NB4 (cell line): ENCODE measurements around the gene TMPRSS6.

Experiments
- DNase-seq: peaks from one replicate; pipeline ENCODE4 v3.0.0; 2010; ENCODE audit warnings: low read depth
- H3K4me3 ChIP-seq: one replicate; pipeline ENCODE4 v1.5.1; 2011; ENCODE audit warnings: mild to moderate bottlenecking, low read depth, low read length, moderate library complexity
- CTCF ChIP-seq: IDR thresholded peaks from one replicate; pipeline ENCODE4 v1.5.1; 2012; ENCODE audit warnings: low read depth, low read length
- MAX ChIP-seq: IDR thresholded peaks from 2 replicates; pipeline ENCODE4 v1.6.1; 2011; ENCODE audit warnings: low read depth, low read length
- MYC ChIP-seq: IDR thresholded peaks from 2 replicates; pipeline ENCODE4 v1.6.1; 2011; ENCODE audit warnings: low read depth, low read length
- POLR2A ChIP-seq: IDR thresholded peaks from 2 replicates; pipeline ENCODE4 v1.6.1; 2011; ENCODE audit warnings: mild to moderate bottlenecking; ENCODE audit not compliant: insufficient read length; ENCODE audit errors: extremely low read depth

TMPRSS6 gene

DNA sequence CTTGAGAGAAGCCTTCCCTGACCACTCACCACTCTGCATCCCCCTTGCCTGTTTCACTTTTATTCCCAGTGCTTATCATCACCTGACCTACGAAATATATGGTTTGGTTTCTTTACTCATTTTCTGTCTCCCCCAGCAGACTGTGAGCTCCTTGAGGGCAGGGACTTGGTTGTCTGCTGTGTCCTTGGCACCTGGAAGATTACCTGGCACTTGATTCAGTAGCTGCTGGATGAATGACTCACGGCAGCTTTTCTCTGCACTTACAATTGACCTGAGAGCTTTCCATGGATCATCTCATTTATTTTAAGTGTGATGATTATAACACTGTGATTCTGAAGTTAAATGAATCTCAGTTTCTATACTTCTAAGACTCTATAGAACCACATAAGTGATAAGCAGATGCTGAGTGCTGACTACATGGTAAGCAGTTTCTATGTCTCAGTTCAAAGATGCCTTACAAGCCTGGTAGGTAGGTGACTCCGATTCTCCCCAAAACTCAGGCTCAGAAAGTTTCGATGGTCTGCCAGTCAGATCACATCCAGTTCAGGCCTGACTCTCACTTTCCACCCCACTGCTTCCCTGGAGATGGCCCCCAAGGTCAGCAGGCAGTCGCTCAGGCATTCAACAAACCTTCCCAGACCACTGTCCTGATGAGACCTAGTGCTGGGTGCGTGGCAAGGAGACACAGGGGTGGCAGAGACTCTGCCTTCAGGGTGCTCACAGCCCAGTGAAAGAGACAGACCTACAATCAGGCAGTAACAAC, 28.6 kb upstream of the TMPRSS6 start:
- DNase-seq: no peak
- TF ChIP-seq CTCF (no peak), POLR2A (no peak), MAX (no peak), MYC (no peak)
- no peak overlapping the region for H3K4me3 ChIP-seq

GRCh38 chr22:37137131-37137530, 27.6 kb upstream of the TMPRSS6 start:
- H3K4me3 ChIP-seq: no peak overlapping the region
- TF ChIP-seq POLR2A: no peak
- TF ChIP-seq MYC: no peak
- TF ChIP-seq MAX: no peak
- TF ChIP-seq CTCF: no peak
- DNase-seq: no peak

- H3K4me3 ChIP-seq: no peak overlapping the region
- no peak for TF ChIP-seq POLR2A
- TF ChIP-seq MYC: no peak
- no peak for TF ChIP-seq CTCF
- TF ChIP-seq MAX: no peak
- no peak for DNase-seq
Measured at GRCh38 chr22:37135023-37135422, 25.5 kb upstream of the TMPRSS6 start.

DNA sequence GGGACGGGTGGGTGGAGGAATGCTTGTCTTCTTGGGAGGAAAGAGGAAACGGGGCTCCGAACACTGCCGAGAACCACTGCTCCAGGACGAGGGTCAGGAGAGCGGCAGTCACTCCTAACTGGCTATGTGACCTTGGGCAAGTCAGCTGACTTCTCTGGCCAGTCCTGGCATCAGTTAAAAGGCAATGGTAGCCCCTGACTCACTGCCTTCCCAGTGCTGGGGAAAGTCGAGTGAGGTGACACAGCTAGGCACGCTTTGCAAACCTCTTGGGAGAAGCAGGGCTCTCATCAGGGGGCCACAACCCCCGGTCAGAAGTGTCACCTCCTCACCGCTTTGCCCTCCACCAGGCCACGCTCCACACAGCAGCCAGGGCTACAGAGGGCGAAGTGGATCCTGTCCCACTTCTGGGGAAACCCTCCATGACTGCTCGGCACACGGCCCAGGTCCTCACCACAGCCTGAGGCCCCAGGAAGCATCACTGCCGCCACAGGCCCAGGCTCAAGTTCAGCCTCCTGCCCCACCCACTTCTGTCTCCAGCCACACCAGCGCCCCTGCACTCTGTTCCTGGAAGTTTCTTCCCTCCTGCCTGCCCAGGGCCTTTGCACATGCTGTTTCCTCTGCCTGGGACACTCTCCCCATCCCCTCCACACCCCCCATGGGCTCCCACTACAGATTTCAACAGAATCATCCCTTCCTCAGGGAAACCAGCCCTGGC, 23.9 kb upstream of the TMPRSS6 start:
- DNase-seq: peak; percentile 48
- no peak overlapping the region for H3K4me3 ChIP-seq
- TF ChIP-seq MYC: no peak
- TF ChIP-seq POLR2A: no peak
- no peak for TF ChIP-seq CTCF
- TF ChIP-seq MAX: no peak

GRCh38 chr22:37132773-37133172, 23.3 kb upstream of the TMPRSS6 start:
- no peak for DNase-seq
- TF ChIP-seq MYC (no peak), MAX (no peak), CTCF (no peak), POLR2A (no peak)
- no peak overlapping the region for H3K4me3 ChIP-seq
